ENCODE measurements around the gene KIF26A.
"Not testable (repeated sequence)": the region's sequence is repeated elsewhere in the genome, so short reads cannot be mapped to it uniquely, and the experiment has no call there.

The KIF26A gene

DNA sequence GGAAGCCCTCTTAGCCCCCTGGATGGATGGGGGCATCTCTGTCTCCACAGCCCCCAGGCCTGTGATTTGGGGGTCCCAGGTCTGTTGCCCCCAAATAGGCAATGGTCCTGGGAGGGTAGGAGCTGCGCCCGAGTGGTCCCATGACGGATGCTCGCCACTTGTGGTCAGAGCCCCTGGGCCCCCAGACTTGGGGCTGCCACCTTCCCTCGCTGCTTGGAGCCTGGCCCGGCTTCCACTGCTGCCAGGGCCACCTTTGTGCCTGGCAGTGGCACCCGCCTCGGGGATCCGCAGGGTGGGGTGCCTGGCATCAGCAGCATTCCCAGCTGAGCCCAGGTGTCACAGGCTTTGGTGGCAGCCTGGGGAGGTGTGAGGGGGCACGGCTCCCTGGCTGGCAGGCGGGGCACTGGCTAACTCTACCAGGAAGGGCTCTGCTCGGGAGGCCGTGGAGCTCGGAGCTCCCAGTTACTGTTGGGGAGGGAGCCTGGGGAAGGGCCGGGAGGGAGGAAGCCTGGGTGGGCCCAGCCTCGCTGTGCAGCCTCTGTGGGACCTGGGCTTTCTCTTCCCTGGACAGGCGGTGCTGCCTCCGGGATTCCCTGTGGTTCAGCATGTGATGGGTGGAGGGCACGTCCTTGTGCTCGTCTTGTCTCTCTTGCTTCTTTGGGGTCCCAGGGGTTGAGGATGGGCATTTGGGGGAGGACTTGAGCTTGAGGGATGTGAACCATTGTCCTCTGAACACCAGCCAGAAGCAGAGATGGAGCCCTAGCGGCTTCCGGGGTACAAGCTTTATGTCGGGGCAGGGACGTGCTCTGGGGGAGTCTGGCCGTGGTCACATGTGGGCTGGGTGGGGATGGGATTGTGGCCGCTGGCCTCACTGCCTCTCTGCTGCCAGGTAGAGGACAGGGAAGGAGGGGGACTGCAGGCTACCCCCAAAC is 5.4 kb downstream of the KIF26A start:
- DNase-seq (ENCODE audit: low spot score): no peak

DNA sequence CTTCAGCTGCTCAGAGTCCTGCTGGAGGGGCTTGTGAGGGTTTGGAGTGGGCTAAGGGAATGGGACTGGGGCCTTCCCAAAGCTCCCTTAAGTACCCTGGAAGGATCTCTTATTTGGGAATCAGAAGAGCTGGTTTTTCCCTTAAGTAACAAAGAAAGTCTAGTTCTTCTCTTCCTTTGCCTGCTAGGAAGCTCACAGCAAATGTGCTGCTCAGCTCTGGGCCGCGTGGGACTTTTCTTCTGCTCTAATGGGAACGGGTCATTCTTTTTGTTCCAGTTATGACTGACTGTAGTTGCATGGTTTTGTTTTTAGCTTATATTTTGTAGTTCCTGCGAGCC is 6.0 kb downstream of the KIF26A start:
- no peak for DNase-seq (ENCODE audit: low spot score)

DNA sequence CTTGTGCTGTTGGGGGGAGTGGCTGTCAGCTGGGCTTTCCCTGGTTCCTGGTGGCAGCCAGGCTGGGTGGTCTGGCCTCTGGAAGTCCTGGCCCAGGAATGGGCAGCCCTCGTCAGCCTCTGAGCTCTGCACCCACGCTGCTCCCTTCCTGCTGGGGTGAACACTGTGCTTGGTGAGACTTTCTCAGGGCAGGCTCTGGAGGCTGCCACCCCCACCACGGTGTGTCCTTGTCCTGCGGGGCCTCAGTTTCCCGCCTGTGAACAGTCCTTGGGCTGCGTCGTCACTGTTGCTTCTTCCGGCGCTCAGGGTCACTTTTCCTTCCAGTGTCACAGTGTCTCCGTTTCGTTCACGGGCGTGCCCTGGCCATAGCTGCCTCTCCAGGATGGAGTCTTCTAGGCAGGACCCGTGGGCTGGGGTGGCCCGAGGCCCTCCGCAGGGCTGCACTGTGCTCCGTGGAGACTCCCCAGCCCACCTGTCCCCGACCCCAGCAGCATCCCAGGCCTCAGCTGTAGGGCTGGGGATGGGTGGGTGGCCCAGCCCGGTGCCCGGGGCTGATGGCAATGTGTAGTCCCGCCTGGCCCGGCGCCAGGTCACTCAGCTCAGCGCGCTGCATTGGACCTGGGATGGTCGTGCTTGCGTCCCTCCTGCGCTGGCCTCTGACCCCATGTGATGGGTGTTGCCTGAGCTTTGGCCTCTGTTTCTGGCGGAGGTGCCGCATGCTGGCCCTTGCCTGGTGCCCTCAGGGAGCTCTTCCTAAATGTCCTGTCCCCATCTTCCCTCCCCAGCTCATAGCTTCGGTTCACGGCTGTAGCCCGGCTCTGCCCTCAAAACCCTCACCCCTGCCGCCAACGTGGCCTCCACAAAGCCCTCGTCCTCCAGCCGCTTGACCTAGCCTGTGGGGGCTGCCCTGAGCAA is 6.8 kb downstream of the KIF26A start:
- no peak for DNase-seq (ENCODE audit: low spot score)

DNA sequence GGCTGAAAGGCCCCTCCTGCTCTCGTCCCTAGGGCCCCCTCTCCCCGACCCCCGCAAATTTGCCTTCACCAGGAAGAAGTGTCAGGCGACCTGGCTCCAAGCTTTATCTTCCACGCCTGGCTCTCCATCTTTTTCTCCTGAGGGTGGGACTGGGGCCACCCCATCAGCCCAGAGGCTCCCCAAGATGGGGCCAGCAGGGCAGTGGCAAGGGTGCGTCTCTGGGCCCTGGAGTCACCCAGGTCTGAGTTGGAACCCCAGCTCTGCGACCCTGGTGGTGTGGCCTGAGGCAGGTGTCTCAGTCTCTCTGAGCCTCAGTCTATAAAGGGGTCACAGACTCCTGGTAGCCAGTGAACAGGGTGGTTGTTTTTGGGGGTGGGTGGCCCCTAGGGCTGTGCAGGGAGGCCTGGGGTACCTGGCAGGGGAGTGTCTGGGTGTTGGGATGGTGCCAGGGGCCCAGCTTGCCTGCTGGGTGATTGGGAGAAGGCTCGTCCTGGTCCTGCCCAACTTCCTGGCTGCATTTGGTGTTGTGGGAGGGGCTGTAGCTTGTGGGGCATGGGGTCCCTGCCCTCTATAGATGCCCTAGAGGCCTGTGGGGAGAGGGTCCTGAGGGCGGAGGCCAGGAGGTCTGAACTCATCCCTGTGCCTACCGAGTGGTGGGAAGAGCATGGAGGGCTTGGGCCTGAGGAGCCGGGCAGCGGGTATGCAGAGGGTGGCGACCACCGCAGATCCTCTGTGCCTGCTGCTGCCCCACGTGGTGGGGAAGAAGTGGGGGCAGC is 7.6 kb downstream of the KIF26A start:
- DNase-seq (ENCODE audit: low spot score): no peak

DNA sequence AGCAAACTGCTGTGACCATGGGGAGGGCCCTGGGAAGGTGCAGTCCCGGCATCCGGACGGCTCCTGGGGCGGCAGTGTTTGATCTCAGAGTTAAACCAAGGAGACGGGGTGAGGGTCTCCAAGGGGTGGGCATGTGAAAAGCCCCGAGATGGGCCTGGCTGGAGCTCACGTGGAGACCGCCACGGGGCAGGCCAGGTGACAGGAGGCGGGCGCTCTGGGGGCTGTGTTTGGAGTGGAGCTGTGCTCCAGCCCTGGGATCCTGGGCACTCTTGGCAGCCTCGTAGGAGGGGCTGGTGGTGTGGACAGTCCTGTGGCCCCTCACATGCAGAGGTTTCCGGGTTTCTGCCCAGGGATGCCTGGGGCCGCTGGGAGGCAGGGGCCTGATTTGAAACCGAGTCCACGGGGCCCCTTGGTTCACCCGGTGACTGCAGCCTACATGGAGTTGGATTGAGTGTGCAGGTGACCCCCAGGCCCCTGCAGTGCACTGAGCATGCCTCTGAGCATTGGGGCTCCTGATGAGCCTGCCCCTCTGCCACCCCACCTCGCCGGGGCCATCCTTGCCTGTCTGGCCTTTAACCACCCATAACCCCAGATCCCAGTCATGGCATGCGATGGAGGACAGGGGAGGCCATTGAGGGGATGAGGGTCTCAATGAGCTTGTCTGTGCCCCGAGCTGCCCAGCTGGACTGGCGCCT is 8.4 kb downstream of the KIF26A start:
- no peak for DNase-seq (ENCODE audit: low spot score)

DNA sequence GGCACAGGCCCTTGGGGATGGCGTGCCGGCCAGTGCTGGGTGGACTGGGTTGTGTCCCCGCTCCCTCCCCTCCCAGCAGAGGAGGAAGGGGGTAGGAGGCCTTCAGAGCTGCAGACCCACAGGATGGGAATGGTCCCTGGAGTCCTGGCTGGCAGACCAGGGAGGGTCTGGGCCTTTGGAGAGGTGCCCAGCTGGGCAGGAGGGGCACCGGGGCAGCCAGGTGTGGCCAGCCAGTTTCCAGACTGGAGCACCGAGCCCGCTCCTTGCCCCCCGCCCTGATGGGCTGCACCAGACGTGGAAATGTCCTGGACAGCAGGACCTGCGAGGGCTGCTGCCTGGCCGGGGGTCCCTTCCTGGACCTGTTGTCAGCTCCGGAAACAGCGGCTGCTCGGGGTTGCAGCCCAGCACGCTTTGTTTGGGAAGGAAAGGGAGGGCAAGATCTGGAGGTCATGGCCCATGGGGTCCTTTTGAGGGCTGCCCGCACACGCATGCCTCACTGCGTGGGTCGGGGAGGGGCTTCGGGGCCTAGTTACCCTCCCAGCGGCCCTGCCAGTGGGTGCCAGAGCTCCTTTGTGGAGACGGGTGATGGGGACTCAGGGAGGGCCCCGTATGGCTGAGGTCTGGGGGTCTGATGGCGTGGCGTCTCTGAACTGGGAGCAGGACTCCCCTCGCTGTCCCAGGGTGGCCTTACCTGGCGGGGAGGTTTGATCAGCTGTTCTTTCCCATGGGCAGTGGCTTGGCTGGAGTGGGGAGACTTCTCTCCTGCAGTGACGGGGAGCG is 9.1 kb downstream of the KIF26A start:
- DNase-seq (ENCODE audit: low spot score): no peak

DNA sequence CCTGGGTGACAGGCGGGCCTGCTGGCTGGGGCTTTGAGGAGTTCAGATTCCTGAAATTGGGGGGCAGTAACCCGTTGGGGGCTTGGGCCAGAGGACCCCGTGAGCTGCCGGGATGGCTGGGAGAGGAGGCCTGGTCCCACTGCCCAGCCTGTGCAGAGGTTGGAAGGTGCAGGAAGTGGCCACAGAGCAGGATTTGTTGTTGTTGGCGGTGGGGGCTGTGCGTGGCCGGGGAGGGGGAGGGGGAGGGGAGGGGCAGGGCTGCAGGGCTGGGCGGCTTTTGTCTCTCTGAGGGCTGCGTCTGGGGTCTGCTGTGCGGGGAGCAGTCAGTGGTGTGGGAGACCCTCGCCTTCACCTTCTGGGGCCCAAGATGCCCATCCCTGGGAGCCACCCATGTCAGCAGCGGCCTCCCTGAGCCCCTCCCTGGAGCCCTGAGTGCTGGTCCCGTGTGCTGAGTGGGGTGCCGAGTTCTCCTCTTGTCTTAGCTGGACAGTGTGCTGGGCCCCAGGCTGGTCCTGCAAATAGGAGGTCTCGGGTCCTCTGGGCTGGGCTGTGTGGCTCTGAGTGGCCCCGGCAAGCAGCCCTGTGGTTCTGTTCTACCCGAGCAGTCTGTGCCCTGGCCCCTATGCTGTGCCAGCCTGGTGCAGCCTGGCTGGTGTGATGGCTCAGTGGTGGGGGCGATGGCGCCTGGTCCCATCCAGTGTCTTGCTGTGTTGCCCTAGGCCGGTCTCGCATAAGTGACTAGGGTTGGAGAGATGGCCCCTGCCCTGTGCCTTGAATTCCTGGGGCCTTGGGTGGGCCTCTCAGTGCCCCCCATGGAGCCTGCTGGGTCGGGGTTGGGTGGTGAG is 10.3 kb downstream of the KIF26A start:
- no peak for DNase-seq (ENCODE audit: low spot score)

DNA sequence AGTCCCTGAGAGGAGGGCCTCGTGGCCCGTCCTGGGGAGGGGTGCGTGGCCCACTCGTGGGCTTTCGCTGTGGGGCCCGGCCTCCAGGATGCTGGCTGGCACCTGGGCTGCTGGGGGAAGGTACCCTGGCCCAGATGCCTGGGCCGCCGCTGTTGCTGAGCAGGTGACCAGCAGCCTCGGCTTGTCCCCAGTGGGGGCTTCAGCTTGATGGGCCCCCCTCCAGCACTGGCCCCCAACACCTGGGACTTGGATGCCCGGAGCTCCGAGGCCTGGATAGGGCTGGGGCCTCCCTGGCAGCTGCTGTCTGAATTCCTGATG is 10.8 kb downstream of the KIF26A start:
- no peak for DNase-seq (ENCODE audit: low spot score)

DNA sequence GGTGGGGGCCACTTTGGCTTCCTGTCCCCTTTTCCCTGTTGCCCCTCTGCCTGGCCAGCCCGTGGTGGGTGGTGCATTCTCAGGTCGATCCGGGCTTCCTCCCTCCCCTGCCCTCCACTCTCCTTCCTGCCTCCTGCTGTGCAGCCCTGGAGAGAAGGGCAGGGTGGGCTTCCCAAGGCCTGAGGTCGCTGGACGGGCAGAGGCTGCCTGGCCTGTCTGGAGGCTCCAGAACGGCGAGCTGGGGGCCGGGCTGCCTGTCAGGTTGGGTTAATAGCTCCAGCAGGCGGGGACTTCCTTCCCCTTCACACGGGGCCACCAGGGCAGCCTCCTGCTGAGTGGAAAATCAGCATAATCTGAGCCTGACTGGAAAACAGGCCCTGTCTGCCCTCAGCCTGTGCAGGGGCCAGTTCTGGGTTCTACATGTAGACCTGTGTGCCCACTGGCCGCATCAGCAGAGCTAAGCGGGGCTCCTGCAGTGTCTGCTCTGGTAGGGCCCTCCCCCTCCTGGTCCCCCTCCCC is 11.3 kb downstream of the KIF26A start:
- no peak for DNase-seq (ENCODE audit: low spot score)

DNA sequence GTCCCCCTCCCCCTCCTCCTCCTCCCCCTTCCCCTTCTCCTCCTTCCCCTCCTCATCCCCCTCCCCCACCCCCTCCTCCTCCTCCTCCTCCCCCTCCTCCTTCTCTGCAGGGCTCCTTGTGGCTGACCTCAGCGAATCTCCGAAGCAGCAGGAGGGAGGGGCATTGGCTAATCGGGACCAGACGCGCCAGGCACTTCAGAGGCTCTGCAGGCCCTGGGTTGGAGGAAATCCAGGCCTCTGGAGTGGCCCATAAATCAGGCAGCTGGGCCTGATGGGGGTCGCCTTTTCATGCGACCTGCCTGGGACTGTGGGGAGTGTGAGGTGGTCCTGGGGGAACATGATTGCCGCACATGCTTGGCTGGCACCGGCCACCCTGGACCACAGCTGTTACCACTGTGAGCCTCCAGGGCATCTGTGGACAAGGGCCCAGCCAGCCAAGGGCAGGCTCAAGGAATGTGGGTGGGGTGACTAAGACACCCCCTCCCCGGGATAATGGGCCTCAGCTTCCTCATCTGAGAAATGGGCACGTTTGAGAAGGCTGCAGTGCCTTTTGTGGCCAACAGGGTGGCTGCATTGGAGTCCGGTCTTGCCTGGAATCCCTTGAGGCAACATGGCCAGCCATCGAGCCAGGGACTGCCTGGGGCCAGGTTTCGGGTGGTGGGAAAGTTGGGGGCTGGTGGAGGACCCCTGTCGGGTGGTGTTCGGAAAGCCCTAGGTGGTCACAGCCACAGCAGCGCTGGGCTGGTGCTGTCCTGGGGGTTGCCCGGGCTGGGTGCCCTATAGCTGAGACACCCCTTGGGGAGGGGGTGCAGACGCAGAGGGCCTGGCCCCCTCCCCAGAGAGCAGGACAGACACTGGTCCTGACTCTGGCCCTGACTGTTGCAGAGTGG is 12.0 kb downstream of the KIF26A start:
- DNase-seq (ENCODE audit: low spot score): peak; percentile 37

DNA sequence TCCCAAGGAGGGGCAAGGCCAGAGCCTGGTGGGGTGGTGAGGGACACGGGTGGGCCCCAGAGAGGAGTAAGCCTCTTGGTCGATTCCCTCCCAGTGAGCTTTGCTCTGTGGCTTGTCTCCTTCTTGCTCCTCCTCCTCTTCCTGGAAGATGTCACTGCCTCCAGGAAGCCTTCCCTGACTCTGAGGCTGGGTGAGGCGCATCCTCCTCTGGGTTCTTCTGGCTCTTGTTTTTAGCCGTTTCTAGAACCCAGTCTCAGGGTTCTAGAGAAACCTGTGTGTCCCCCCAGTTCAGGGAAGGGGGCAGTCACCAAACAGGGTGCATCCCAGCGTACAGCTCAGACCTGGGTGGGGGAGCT is 12.6 kb downstream of the KIF26A start:
- no peak for DNase-seq (ENCODE audit: low spot score)

DNA sequence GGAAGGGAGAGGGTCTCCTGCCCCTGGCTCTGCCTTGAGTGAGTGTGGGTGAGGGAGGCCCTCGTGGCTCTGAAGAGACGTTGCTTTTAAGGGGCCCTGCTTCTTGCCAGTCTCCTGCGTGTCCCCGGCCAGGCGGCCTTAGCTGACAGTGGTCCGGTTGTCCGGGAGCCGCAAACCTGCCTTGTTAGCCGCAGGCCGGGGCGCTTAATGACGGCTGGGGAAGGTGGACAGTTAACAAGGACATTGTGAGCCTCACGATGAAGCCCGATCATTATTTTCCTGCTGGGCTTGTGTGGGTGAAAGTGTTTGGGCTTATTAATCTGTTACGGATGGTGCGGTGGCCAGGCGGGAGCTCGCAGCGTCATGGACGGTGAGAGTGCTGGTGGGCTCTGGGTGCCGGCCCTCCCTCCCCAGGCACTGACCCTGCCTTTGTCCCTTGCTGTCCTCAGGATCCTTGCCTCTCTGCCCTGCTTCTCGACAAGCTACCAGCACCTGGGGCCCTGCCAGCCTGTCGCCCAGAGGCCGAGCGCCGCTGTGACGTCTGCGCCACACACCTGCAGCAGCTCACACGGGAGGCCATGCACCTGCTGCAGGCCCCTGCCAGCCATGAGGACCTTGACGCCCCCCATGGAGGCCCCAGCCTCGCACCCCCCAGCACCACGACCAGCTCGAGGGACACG is 13.3 kb downstream of the KIF26A start:
- no peak for DNase-seq (ENCODE audit: low spot score)

DNA sequence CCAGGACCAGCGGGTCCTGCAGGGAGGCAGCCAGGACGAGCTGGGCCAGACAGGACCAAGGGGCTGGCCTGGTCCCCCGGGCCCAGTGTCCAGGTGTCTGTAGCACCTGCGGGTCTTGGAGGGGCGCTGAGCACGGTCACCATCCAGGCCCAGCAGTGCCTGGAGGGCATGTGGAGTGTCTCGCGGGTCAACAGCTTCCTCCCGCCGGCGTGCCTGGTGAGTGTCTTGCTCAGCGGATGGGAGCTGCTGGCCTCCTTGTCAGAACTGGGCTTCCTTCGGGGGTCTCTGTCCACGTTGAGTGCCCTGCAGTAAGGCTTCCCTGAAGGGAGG is 13.8 kb downstream of the KIF26A start:
- no peak for DNase-seq (ENCODE audit: low spot score)

DNA sequence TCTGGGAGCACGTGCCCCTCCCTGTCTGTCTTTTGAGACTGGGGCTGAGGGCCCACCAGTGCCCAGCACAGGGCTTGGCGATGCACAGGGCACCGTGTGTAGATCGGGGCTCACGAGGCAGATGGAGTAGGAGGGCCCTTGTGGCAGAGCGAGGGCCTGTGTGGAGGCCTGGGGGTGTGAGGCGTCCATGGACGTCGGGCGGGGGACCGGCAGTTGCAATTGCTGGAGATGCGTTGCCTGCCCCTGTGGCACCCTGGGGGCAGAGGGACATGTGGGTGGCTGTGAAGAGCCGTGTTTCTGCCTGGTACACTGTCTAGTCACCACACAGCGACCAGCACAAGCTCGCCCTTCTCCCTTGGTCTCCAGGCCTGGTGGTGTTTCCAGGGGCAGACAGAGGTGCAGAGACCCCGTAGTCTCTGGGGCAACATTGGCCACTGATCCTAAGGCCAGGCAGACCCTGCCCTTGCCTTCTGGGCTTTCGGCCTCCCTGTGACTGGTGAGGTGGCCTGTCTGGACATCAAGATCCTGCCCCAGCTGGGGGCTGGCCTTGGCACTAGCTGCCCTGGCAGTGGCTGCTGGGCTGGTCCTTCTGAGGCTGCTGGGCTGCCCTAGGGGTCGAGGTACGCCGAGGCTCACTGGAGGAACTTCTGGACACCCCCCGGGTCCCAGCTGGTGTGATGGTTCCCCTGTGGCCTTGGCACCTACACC is 14.5 kb downstream of the KIF26A start:
- DNase-seq (ENCODE audit: low spot score): no peak

DNA sequence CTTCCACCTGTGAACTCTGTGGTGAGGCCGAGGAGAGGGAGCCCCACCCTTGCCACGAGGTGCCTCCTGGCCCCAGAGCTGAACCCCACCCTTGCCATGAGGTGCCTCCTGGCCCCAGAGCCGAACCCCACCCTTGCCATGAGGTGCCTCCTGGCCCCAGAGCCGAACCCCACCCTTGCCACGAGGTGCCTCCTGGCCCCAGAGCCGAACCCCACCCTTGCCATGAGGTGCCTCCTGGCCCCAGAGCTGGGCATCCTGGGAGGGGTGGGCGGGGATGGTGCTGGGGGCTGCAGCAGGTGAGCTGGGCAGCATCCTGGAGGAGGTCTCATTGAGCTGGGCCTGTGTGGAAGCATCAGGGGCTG is 15.0 kb downstream of the KIF26A start:
- DNase-seq (ENCODE audit: low spot score): not testable (repeated sequence)

DNA sequence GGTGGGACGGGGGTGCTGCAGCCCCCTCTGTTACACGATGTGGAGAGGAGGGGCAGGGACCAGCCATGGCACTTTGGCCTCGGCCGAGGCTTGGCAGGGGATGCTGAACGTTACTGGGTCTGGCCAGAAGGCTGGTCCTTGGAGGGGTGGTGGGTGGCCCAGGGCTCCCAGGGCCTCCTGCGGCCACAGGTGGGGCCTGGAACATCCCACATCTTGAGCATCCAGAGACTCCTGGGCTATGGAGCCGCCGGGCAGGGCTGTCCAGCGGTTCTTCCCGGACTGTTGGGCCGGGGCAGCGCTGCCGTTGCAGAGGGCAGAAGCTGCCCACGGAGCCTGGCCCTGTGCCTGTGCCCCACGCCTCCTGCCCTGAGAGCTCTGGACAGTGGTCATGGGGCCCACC is 15.9 kb downstream of the KIF26A start:
- DNase-seq (ENCODE audit: low spot score): no peak

DNA sequence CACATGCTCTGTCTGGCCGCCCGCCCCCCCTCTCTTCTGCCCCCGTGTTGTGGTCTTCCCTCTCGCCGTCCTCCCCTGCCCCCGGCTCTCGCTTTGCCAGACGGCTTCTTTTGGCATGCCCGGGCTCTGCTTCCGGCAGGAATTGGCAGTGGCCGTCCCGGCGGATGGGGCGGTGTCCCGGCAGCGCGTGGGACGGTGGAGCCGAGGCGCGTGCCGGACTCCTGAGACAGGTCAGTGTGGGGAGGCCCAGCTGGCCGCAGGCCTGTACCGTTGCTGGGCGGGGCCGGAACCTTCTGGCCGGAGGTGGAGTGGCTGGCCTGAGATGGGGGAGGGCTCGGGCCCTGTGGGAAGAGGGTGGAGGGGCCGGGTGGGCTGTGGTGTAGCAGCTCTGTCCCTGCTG is 17.1 kb downstream of the KIF26A start:
- no peak for DNase-seq (ENCODE audit: low spot score)

DNA sequence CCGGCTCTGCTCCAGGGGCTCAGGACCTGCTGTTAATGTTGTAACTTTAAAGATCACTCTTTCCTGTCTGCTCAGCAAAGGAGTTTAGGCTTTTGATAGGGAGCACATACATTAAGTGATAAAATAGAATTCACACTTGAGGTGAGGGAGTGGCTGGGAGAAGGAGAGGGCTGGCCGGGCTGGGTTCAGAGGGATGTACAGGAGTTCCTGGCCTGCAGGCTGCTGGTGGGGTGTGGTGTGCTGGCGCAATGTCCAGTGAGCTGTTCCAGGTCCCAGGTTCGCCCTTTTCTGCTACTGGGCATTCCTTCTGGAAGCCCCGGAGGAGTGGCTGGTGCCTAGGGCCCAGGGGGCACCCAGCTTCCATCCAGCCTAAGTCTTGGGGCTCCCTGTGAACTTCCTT is 17.8 kb downstream of the KIF26A start:
- no peak for DNase-seq (ENCODE audit: low spot score)
